ENCODE results near the gene C4orf17.

GRCh38 chr4:99563310-99564186 lies 52.7 kb downstream of the C4orf17 start, which contains the start of gene TRMT10A:
- no peak; the same call in 1 of the 2 replicates for TF ChIP-seq CTCF (conservative IDR thresholded peaks at IDR 0.05)
- TF ChIP-seq ZFX (IDR thresholded peaks at IDR 0.05) = peak; percentile 68
